Testis (tissue), 2 donors: ENCODE measurements around the gene C1QTNF12.

Experiments
- POLR2A ChIP-seq: fragments of 450-650 bp; IDR thresholded peaks from one replicate; pipeline ENCODE4 v1.6.1; 2017; ENCODE audit warnings: antibody characterized with exemption, mild to moderate bottlenecking, moderate library complexity
- TF ChIP-seq, protein P1 (sequence below), 3 experiments: fragments of 450-650 bp in 2 of 3; fragments of 200-600 bp in 1 of 3; sonication (generic) in 1 of 3; IDR thresholded peaks; one replicate each; pipeline ENCODE4 v1.5.1; 2016 to 2019; ENCODE audit warnings: antibody characterized with exemption in 3 of 3, mild to moderate bottlenecking in 2 of 3, moderate library complexity in 1 of 3

DNA sequence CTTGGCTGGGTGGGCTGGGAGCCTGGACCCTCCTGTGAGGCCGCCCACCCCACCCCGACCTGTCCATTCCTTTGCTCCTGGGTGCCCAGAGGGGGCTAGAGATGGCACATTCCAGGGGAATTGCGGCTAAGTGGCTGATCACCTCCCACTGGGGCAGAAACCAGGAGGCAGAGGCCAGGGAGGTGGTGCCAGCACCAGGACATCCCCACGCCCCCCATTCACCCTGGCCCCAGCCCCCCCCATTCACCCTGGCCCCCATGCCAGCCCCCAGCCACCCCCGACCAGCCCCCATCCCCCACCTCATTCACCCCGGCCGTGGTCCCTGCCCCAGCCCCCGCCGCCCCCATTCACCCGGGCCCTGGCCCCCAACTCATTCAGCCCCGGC is 6.2 kb downstream of the C1QTNF12 start:
- TF ChIP-seq, protein P1, sequence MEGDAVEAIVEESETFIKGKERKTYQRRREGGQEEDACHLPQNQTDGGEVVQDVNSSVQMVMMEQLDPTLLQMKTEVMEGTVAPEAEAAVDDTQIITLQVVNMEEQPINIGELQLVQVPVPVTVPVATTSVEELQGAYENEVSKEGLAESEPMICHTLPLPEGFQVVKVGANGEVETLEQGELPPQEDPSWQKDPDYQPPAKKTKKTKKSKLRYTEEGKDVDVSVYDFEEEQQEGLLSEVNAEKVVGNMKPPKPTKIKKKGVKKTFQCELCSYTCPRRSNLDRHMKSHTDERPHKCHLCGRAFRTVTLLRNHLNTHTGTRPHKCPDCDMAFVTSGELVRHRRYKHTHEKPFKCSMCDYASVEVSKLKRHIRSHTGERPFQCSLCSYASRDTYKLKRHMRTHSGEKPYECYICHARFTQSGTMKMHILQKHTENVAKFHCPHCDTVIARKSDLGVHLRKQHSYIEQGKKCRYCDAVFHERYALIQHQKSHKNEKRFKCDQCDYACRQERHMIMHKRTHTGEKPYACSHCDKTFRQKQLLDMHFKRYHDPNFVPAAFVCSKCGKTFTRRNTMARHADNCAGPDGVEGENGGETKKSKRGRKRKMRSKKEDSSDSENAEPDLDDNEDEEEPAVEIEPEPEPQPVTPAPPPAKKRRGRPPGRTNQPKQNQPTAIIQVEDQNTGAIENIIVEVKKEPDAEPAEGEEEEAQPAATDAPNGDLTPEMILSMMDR (IDR thresholded peaks at IDR 0.05) = no peak
- TF ChIP-seq POLR2A = no peak
